Fibroblast of skin of back (primary cell): Measurements from ENCODE around the gene ABCC5.

Experiments used
- DNase-seq: peaks from one replicate; pipeline ENCODE4 v3.0.0-alpha.2; 2013

The ABCC5 gene

GRCh38 chr3:183975981-183976662, 41.6 kb downstream of the ABCC5 start:
- DNase-seq, result peak; percentile 52

- no peak for DNase-seq
These were observed 48.9 kb downstream of the ABCC5 start for GRCh38 chr3:183968666-183969245.

- DNase-seq, result no peak
These were observed 50.0 kb downstream of the ABCC5 start for GRCh38 chr3:183967693-183968092.

GRCh38 chr3:183966361-183966791, 51.3 kb downstream of the ABCC5 start:
- no peak for DNase-seq

- DNase-seq, result no peak
These were observed 54.9 kb downstream of the ABCC5 start for GRCh38 chr3:183962807-183963206.

GRCh38 chr3:183959214-183959613, 58.5 kb downstream of the ABCC5 start:
- DNase-seq, result no peak

GRCh38 chr3:183958775-183959174, 58.9 kb downstream of the ABCC5 start:
- DNase-seq, result no peak

- no peak for DNase-seq
These were observed 59.5 kb downstream of the ABCC5 start for GRCh38 chr3:183958226-183958625.

- DNase-seq, result no peak
These were observed 62.8 kb downstream of the ABCC5 start for GRCh38 chr3:183954875-183955274.

- no peak for DNase-seq
These were observed 64.1 kb downstream of the ABCC5 start for GRCh38 chr3:183953471-183954070.

- DNase-seq, result no peak
These were observed 66.2 kb downstream of the ABCC5 start for GRCh38 chr3:183951459-183951858.

- DNase-seq, result no peak
These were observed 68.0 kb downstream of the ABCC5 start for GRCh38 chr3:183949690-183950089.

GRCh38 chr3:183946037-183946436, 71.6 kb downstream of the ABCC5 start:
- DNase-seq, result no peak

GRCh38 chr3:183944775-183945174, 72.9 kb downstream of the ABCC5 start:
- DNase-seq, result no peak

GRCh38 chr3:183943739-183944138, 73.9 kb downstream of the ABCC5 start:
- DNase-seq, result no peak

GRCh38 chr3:183941216-183941615, 76.5 kb downstream of the ABCC5 start:
- DNase-seq, result no peak

GRCh38 chr3:183937601-183938286, 79.9 kb downstream of the ABCC5 start:
- no peak for DNase-seq

GRCh38 chr3:183933160-183933559, 84.5 kb downstream of the ABCC5 start:
- DNase-seq, result no peak

GRCh38 chr3:183931881-183932280, 85.8 kb downstream of the ABCC5 start:
- no peak for DNase-seq

- no peak for DNase-seq
These were observed 87.6 kb downstream of the ABCC5 start for GRCh38 chr3:183930086-183930485.

- DNase-seq, result no peak
These were observed 90.6 kb downstream of the ABCC5 start for GRCh38 chr3:183927059-183927458.

GRCh38 chr3:183924956-183925355, 92.7 kb downstream of the ABCC5 start:
- DNase-seq, result peak; percentile 13

- no peak for DNase-seq
These were observed 93.1 kb downstream of the ABCC5 start for GRCh38 chr3:183924543-183924942.

- DNase-seq, result no peak
These were observed 95.3 kb downstream of the ABCC5 start for GRCh38 chr3:183922421-183922820.
